Measurements from ENCODE around the gene CAPN12. TPM values are rescaled to one million over a fixed set of nuclear protein-coding genes. Genes with fewer than 3 reads are reported as not detected.
A peak's percentile ranks its signal among the peaks of the same experiment; 100 is the strongest.

Gene CAPN12
- total and polyA plus RNA-seq, 4 donors = 2.0 to 17.8 (median 6.0) TPM

DNA sequence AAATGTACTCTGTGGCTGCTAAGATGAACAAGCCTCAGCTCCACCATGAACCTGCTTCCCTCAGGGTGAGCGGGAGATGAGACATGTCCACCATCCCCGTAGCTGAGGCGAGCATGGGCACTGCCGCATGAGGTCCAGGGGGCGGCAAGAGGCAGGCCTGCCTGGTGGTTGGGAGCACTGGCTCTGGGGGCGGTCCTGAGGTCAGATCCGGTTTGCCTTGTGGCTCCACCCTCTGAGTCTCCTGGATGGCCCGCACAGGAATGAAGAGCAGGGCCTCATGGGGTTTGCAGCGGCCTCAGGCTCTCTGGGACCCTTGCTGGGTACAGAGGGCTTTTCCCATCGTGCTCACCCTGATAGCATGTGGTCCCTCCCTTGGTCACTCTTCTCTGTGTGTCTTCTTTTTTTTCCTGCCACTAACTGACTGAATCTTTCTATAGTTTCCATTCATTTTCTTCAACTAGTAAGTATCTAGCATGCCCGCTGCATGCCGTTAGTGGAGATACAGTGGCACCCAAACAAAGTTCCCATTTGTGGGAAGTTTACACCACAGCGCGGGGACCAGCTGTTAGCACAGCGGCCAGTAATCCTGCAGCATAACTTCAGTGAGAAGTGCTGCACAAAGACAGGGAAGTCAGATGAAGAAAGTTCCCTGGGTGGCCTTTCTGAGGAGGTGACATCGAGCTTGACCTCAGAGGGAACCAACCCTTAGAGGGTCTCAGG is 37.3 kb downstream of the CAPN12 start:
- TF ChIP-seq, protein P1, sequence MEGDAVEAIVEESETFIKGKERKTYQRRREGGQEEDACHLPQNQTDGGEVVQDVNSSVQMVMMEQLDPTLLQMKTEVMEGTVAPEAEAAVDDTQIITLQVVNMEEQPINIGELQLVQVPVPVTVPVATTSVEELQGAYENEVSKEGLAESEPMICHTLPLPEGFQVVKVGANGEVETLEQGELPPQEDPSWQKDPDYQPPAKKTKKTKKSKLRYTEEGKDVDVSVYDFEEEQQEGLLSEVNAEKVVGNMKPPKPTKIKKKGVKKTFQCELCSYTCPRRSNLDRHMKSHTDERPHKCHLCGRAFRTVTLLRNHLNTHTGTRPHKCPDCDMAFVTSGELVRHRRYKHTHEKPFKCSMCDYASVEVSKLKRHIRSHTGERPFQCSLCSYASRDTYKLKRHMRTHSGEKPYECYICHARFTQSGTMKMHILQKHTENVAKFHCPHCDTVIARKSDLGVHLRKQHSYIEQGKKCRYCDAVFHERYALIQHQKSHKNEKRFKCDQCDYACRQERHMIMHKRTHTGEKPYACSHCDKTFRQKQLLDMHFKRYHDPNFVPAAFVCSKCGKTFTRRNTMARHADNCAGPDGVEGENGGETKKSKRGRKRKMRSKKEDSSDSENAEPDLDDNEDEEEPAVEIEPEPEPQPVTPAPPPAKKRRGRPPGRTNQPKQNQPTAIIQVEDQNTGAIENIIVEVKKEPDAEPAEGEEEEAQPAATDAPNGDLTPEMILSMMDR (IDR thresholded peaks at IDR 0.05; ENCODE audit: control extremely low read depth, extremely low read depth) = no peak
- no peak overlapping the region for H3K9ac ChIP-seq (ENCODE audit: insufficient read depth in 1 of 2, low read length in 2 of 2)
- WGBS, 2 donors = 73 to 77% methylated on average over 16 of the region's 16 CpGs

DNA sequence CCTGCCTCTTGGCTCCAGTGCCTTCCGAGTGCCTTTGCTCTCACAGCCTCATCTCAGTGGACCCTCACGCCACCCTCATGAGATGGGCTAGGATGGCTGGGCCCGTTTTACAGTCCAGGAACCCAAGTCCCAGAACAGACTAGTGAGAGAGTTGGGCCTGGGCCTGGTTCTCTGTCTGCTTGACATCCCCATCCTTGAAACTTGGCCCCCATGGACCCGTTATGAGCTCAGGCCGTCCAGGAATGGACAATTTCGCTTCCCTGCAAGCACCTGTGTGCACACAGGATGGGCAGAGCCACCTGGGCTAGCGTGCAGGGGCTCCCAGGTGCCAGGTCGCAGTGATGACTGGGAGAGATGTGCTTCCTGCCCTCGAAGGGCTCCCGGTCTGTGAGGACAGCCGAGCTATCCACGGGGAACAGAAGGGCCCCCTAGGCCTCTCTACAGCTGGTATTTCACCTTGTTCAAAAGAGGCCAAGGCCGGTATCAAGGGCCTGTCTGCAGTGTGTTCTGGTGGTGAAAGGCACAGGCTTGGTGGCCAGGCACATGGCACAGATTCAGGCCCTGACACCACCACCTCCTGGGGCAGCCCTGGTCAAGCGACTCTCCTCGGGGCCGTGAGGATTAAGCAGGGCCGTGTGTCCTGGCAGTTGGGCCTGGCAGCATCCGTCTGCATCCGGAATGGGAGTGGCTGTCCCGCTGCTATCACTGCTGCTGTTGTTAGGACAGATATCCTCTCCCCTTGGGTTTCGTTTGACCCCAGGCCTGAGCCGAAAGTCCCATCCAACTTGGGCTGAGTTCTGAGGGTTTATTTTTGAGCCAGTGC is 38.9 kb downstream of the CAPN12 start:
- DNase-seq (no peak), ATAC-seq (ENCODE audit: insufficient read depth, low FRiP score) (no peak)
- Histone ChIP-seq H3K36me3 (ENCODE audit: control insufficient read depth in 4 of 4, insufficient read depth in 4 of 4, low read length in 4 of 4) (peaks cover 4 to 91% (median 52%) of the 10 kb centered on the region in 4 donors), H3K9me3 (ENCODE audit: control insufficient read depth in 4 of 4, insufficient read depth in 3 of 4, low read length in 3 of 4) (no peaks in the 10 kb centered on the region), H3K9ac (ENCODE audit: insufficient read depth in 1 of 2, low read length in 2 of 2) (no peak overlapping the region), H3K27ac (ENCODE audit: low read depth in 1 of 2, low read length in 1 of 2) (peak overlapping the region; percentile 36 to 75), H3K4me1 (ENCODE audit: control insufficient read depth in 5 of 5, insufficient read depth in 5 of 5, low read length in 5 of 5) (peaks cover 0 to 35% (median 17%) of the 10 kb centered on the region in 5 donors), H3K4me3 (no peak overlapping the region), H3K27me3 (ENCODE audit: control insufficient read depth in 3 of 3, insufficient read depth in 3 of 3, low read length in 2 of 3) (no peaks in the 10 kb centered on the region)
- 78 to 88% methylated on average over 22 of the region's 22 CpGs for whole genome bisulfite sequencing, 2 donors
- TF ChIP-seq, protein P1 (IDR thresholded peaks at IDR 0.05; ENCODE audit: control extremely low read depth, extremely low read depth) = no peak

More for the DNA sequence above, 37.3 kb downstream of the CAPN12 start:
- H3K4me1 ChIP-seq (ENCODE audit: control insufficient read depth in 5 of 5, insufficient read depth in 5 of 5, low read length in 5 of 5) = peaks cover 0 to 42% (median 9%) of the 10 kb centered on the region in 5 donors
- no peaks in the 10 kb centered on the region for H3K27me3 ChIP-seq (ENCODE audit: control insufficient read depth in 3 of 3, insufficient read depth in 3 of 3, low read length in 2 of 3)
- peaks cover 2 to 91% (median 48%) of the 10 kb centered on the region in 4 donors for H3K36me3 ChIP-seq (ENCODE audit: control insufficient read depth in 4 of 4, insufficient read depth in 4 of 4, low read length in 4 of 4)
- no peak for ATAC-seq (ENCODE audit: insufficient read depth, low FRiP score)
- H3K4me3 ChIP-seq = no peak overlapping the region
- DNase-seq = no peak
- no peaks in the 10 kb centered on the region for H3K9me3 ChIP-seq (ENCODE audit: control insufficient read depth in 4 of 4, insufficient read depth in 3 of 4, low read length in 3 of 4)
- H3K27ac ChIP-seq (ENCODE audit: low read depth in 1 of 2, low read length in 1 of 2) = peak overlapping the region; percentile 25 to 75

DNA sequence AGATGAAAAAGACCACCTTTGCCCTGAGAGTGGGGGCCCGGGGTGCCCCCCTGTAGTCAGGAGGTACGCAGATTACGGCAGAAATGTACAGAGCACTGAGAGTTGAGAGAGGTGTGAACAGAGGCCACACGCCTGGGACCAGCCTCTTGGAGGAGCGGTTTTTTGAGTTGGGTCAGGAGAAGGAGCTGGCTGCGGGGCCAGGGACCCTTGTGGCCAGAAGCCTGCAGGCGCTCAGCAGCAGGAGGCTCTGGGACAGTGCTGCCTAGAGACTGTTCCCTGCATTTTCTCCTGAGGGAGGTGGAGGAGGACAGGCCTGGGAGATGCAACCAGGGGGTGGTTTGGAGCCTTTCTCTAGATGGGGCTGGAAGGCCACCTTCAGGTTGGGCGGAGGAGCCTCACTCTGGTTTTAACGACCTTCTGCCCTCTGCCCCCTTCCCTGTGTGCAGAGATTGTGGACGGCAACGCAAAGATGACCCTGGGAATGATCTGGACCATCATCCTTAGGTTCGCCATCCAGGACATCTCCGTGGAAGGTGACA is 39.7 kb downstream of the CAPN12 start:
- H3K9me3 ChIP-seq (ENCODE audit: control insufficient read depth in 4 of 4, insufficient read depth in 3 of 4, low read length in 3 of 4) = no peaks in the 10 kb centered on the region
- no peaks in the 10 kb centered on the region for H3K27me3 ChIP-seq (ENCODE audit: control insufficient read depth in 3 of 3, insufficient read depth in 3 of 3, low read length in 2 of 3)
- H3K4me1 ChIP-seq (ENCODE audit: control insufficient read depth in 5 of 5, insufficient read depth in 5 of 5, low read length in 5 of 5) = peaks cover 0 to 34% (median 17%) of the 10 kb centered on the region in 5 donors
- ATAC-seq (ENCODE audit: insufficient read depth, low FRiP score) = no peak
- H3K36me3 ChIP-seq (ENCODE audit: control insufficient read depth in 4 of 4, insufficient read depth in 4 of 4, low read length in 4 of 4) = peaks cover 4 to 84% (median 50%) of the 10 kb centered on the region in 4 donors
- 93 to 96% methylated on average over 13 of the region's 13 CpGs for WGBS, 2 donors
- peak overlapping the region in 1 of 2 donors; percentile 75 for H3K27ac ChIP-seq (ENCODE audit: low read depth in 1 of 2, low read length in 1 of 2)
- H3K9ac ChIP-seq (ENCODE audit: insufficient read depth in 1 of 2, low read length in 2 of 2) = no peak overlapping the region
- no peak for DNase-seq
- TF ChIP-seq, protein P1 (IDR thresholded peaks at IDR 0.05; ENCODE audit: control extremely low read depth, extremely low read depth) = no peak
- no peak overlapping the region for H3K4me3 ChIP-seq

Data from lung (tissue), 12 donors.